G401 (cell line): ENCODE results near the gene RGN. TPM values are rescaled to one million over a fixed set of nuclear protein-coding genes. Genes with fewer than 3 reads are reported as not detected.
A peak's percentile ranks its signal among the peaks of the same experiment; 100 is the strongest.

Experiments used
- DNase-seq: peaks from one replicate; pipeline ENCODE4 v3.0.0-alpha.2; 2015; ENCODE audit warnings: low spot score
- in situ Hi-C: cut with HindIII; loops from 2 replicates; pipeline ENCODE4 v1.10.0; 2016; ENCODE audit warnings: low sequenced_read_pairs, mixed read lengths
- total RNA-seq: library from RNA; depleted of rRNA; stranded (reverse); fragments of >200 nt; shearing (Covaris generic); gene quantifications from 2 replicates; pipeline ENCODE4 v1.2.3, GENCODE V29; 2014; rRNA removed

The RGN gene
- not detected in 2 replicates for total RNA-seq

- in situ Hi-C loops, result no loop called here
- peak; percentile 44 for DNase-seq
Measured at GRCh38 chrX:47078129-47079043, at the start of gene RGN. Gene RGN (plus strand): TSS chrX:47078443. CDS start chrX:47081145, 2,702 bp downstream.

GRCh38 chrX:47030339-47030738 lies 47.9 kb upstream of the RGN start:
- in situ Hi-C loops, result no loop called here
- peak; percentile 66 for DNase-seq

- DNase-seq, result no peak
- in situ Hi-C loops, result no loop called here
Measured at GRCh38 chrX:47047989-47048388, 30.3 kb upstream of the RGN start.

- in situ Hi-C loops, result no loop called here
Measured at GRCh38 chrX:47059142-47059874, 18.9 kb upstream of the RGN start.

GRCh38 chrX:47060708-47061107 lies 17.5 kb upstream of the RGN start:
- in situ Hi-C loops, result no loop called here

More at GRCh38 chrX:47059142-47059874, 18.9 kb upstream of the RGN start:
- no peak for DNase-seq

GRCh38 chrX:47061238-47061919 lies 16.9 kb upstream of the RGN start:
- in situ Hi-C loops, result no loop called here
- no peak for DNase-seq

More at GRCh38 chrX:47060708-47061107, 17.5 kb upstream of the RGN start:
- no peak for DNase-seq

GRCh38 chrX:47063179-47063578 lies 15.1 kb upstream of the RGN start:
- in situ Hi-C loops, result no loop called here
- no peak for DNase-seq

- in situ Hi-C loops, result no loop called here
- no peak for DNase-seq
Measured at GRCh38 chrX:47068214-47068613, 10.0 kb upstream of the RGN start.

GRCh38 chrX:47068720-47069119 lies 9.5 kb upstream of the RGN start:
- no peak for DNase-seq
- in situ Hi-C loops, result no loop called here

GRCh38 chrX:47080215-47080914 lies 2.1 kb downstream of the RGN start:
- DNase-seq, result peak; percentile 38
- in situ Hi-C loops, result no loop called here

GRCh38 chrX:47080915-47081236 lies 2.6 kb downstream of the RGN start:
- in situ Hi-C loops, result no loop called here
- no peak for DNase-seq

GRCh38 chrX:47091149-47091775 lies 13.0 kb downstream of the RGN start:
- in situ Hi-C loops, result no loop called here
- no peak for DNase-seq

- in situ Hi-C loops, result no loop called here
- peak; percentile 34 for DNase-seq
Measured at GRCh38 chrX:47093248-47093647, 15.0 kb downstream of the RGN start.

- in situ Hi-C loops, result no loop called here
Measured at GRCh38 chrX:47093860-47094259, 15.6 kb downstream of the RGN start.

GRCh38 chrX:47097018-47097417 lies 18.8 kb downstream of the RGN start:
- in situ Hi-C loops, result no loop called here
- peak; percentile 14 for DNase-seq

More at GRCh38 chrX:47093860-47094259, 15.6 kb downstream of the RGN start:
- no peak for DNase-seq

- DNase-seq, result no peak
- in situ Hi-C loops, result no loop called here
Measured at GRCh38 chrX:47098338-47099094, 20.3 kb downstream of the RGN start.

GRCh38 chrX:47101206-47101605 lies 23.0 kb downstream of the RGN start:
- DNase-seq, result no peak
- in situ Hi-C loops, result no loop called here
